ENCODE measurements around the gene ASCL2.

ASCL2 gene

DNA sequence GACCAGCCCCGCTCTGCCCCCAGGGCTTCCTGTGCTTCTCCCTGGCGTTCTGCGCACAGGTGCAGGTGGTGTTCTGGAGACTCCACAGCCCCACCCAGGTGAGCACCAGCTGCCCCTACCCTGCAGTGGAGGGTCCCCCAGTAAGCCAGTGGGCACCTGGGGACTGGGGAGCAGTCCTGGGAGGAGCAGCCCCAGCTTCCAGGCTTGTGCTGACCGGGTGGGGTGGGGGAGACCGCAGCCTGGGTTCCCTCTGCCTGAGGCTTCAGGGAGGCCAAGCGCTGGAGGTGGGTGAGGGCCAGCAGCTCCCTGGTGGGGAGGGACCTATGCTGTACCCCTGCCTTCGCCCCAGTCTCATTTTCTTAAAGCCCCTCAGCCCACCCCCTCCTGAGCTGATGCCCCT lies 38.3 kb upstream of the ASCL2 start:
- DNase-seq = no peak

GRCh38 chr11:2307501-2308331 lies 37.3 kb upstream of the ASCL2 start:
- no peak for DNase-seq

- no peak for DNase-seq
These were observed 36.6 kb upstream of the ASCL2 start for GRCh38 chr11:2306877-2307500.

GRCh38 chr11:2306452-2306823 lies 36.0 kb upstream of the ASCL2 start:
- DNase-seq = peak; percentile 93

DNA sequence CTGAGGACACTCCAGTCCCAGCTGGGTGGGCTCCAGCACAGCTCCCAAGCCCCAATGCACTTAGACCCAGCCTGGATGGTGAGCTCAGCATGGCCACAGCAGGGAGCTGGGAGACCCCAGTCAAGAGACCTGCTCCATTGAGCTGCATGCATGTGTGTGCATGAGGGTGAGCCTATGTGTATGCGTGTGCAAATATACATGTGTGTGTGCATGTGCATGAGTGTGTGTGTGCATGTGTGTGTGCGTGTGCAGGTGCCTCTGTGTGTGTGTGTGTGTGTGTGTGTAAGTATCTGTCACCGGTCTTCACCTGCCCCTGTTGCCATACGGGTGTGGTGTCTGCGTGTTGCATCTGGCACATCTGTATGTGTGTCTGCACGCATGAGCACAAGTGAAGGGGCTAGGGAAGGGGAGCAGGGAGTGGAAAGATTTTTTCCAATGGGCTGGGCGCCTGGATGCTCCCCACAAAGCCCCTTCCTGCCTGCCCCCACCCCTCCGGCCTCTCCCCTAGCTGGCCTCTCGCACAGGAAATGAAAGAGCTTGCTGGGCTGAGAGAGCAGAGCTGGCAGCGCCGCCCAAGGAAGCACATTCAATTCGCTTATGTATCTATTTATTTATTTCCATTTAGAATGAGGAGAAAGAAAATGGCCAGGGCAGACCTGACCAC lies 35.5 kb upstream of the ASCL2 start:
- peak; percentile 59 for DNase-seq

- peak; percentile 66 for DNase-seq
These were observed 34.9 kb upstream of the ASCL2 start for GRCh38 chr11:2305140-2305778.

DNA sequence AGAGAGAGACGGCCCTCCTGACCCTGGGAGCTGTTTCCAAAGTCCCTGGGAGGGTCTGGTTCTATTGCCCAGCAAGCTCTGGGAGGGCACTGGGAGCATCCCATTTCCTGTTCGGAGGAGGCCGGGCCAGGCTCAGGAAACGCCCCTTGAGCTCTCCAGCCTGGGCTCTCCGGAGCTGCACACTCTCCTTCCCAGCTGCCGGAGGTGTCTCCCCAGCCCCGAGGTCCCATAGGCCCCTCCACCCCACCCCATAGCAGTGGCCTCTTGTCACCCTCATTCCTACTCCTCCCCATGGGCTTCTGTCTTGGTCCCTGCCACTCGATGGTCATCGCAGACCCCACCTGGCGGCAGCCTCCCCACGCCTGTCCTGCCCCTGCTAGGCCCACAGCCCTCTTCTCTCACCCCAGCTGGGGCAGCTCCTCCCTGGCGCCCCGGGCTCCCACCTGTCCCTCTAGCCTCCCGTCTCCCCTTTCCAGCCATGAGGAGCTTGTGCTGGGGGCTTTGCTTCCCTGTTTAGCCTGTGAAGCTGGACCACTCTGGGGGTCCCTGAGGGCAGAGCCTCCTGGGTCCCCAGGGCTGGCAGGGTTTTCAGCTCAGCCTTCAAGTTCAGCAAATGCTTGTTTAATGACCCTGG lies 34.2 kb upstream of the ASCL2 start:
- DNase-seq = no peak

DNA sequence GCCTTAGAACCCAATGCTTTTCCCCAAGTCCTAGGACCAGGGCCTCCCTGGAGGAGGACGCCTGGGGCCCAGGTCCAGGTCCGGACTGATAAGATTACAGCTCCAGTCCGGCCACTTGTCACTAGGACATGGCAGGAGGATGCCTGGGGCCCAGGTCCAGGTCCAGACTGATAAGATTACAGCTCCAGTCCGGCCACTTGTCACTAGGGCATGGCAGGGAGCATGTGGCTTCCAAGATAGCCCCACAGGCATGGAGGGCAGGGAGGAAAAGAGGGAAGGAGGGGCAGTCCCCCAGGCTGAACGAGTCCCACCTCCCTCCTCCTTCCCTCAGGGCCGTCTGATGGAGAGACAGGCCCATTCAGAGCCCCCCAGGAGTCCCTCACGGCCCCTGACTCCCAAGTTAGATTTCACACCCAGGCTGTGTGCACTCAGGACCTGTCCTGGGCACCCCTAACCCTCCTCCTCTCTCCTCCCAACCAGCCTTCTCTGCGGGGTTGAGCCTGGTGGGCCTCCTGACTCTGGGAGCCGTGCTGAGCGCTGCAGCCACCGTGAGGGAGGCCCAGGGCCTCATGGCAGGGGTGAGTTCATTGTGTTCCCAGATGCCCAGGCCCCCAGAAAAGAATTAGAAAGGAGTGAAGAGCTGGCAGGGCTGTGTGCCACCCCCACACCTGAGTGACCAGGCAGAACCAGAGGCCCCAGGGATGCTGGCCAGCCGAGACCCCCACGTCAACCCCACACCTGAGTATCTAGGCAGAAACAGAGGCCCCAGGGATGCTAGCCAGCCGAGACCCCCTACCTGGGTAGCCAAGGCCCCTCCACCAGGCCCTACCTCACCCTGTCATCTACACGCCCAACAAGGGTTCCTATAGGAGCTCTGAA lies 33.5 kb upstream of the ASCL2 start:
- no peak for DNase-seq

DNA sequence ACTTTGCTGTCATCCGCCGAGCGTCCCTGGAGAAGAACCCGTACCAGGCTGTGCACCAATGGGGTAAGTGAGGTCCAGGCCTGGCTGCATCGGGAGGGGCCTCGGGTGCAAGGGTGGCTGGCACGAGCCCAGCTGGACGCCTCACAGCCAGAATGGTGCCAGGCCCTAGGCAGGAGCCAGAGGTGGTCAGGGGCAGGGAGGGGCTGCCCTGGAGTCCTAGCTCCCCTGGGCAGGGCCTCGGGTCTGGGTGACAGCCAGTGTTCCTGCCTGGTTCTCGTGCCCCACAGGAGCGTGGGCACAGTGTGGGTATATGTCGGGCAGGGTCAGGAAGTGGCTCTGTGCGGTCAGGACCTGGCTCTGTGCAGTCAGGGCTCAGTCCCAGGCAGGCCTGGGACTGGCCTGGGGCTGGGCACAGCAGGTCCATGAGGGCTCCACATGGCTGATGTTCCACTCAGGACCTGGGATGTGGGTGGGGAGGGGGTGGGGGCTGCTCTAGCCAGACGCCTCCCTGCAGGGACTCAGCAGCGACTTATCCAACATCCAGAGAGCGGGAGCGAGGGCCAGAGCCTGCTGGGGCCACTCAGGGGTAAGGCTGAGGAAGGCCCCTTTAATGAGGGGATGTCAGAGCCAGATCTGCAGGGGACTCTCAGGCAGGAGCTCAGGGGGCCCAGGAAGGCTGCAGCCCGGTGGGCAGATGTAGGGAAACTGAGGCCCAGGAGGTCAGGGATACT lies 32.7 kb upstream of the ASCL2 start:
- DNase-seq = no peak

- DNase-seq = no peak
These were observed 32.0 kb upstream of the ASCL2 start for GRCh38 chr11:2302306-2302895.

- no peak for DNase-seq
These were observed 31.4 kb upstream of the ASCL2 start, which contains the start of the genes C11orf21 and TSPAN32 for GRCh38 chr11:2301631-2302305. Gene C11orf21, minus strand, starts transcription at chr11:2301918. Its CDS starts 110 bp downstream, at chr11:2301808. Gene TSPAN32, plus strand, starts transcription at chr11:2302013. Its CDS starts 137 bp downstream, at chr11:2302150.

GRCh38 chr11:2300936-2301630 lies 30.7 kb upstream of the ASCL2 start:
- DNase-seq = no peak

DNA sequence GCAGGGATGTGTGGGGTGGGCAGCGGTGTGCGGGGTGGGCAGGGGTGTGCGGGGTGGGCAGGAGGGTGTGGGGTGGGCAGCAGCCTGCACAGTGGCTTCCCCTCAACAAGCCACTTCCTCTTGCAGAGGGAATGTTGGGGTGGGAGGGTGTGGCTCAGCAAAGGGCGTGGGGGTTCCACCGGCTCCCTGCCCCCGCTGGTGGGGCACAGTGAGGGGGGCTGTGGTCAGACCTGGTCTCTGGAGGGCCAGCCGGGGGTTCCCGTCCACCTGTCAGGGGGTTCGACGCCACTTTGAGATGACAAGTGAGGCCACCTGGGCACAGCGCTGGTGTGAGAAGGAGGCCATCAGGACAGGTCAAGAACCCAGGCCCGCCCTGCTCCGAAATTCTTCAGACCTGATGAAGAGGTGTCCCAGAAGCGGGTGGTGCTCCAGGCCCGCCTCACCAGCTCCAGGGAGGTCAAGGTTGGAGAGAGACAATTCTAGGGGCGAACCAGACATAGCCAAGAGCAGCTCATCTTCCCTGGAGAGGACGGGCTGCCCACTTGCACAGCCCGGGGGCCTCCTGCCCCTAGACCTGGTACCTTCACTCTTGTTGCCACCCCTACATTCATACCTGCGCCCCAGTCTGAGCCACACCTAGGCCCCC lies 30.0 kb upstream of the ASCL2 start:
- no peak for DNase-seq

DNA sequence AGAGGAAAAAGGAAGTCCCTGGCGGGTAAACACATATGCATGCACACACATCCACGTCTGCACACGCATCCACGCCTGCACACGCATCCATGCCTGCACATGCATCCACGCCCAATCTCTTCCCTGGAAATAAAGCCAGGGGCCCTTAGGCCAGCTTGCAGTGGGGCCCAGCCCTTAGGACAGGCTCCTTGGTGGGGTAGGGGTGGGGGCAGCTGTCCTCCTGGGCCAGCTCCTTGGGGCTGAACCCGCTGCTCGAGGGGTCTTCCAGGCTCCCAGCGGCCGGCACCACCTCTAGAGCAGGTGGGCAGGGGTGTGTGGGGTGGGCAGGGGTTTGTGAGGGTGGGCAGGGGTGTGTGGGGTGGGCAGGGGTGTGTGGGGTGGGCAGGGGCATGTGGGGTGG lies 29.4 kb upstream of the ASCL2 start:
- no peak for DNase-seq

- DNase-seq = no peak
These were observed 28.7 kb upstream of the ASCL2 start for GRCh38 chr11:2298795-2299761.

GRCh38 chr11:2298131-2298794 lies 27.9 kb upstream of the ASCL2 start:
- no peak for DNase-seq

- no peak for DNase-seq
These were observed 27.2 kb upstream of the ASCL2 start for GRCh38 chr11:2297623-2298030.
